K562 (cell line): ENCODE results near the gene WDR81. TPM values are rescaled to one million over a fixed set of nuclear protein-coding genes. Genes with fewer than 3 reads are reported as not detected.
A peak's percentile ranks its signal among the peaks of the same experiment; 100 is the strongest.

Experiments used
- ATF6 ChIP-seq: sonication (generic); formaldehyde crosslinking; IDR thresholded peaks from 2 replicates; pipeline ENCODE4 v1.4.0; 2020; ENCODE audit warnings: mild to moderate bottlenecking, missing genetic modification reagents
- BRCA1 ChIP-seq, 2 experiments: fragments of 450-650 bp in 1 of 2; sonication (generic) in 1 of 2; formaldehyde crosslinking in 1 of 2; IDR thresholded peaks; 2 replicates each; pipeline versions ENCODE4 v1.5.0 to v1.6.1; 2017 to 2020; ENCODE audit warnings: mild to moderate bottlenecking in 1 of 2, missing genetic modification reagents in 1 of 2
- CEBPB ChIP-seq: fragments of 450-650 bp; IDR thresholded peaks from 2 replicates; pipeline ENCODE4 v1.6.1; 2016; ENCODE audit warnings: missing genetic modification characterization, missing compliant biosample characterization
- ELK3 ChIP-seq: fragments of 450-650 bp; formaldehyde crosslinking; IDR thresholded peaks from 2 replicates; pipeline ENCODE4 v1.4.0; 2020; ENCODE audit warnings: mild to moderate bottlenecking
- GTF2F1 ChIP-seq: IDR thresholded peaks from 2 replicates; pipeline ENCODE4 v1.6.1; 2011; ENCODE audit warnings: low read depth, low read length, improper control_type of control experiment
- MLLT1 ChIP-seq, 2 experiments: fragments of 450-650 bp; IDR thresholded peaks; 2 replicates each; pipeline ENCODE4 v1.6.1; 2016
- PCBP2 ChIP-seq: fragments of 200-400 bp; formaldehyde crosslinking; IDR thresholded peaks from 2 replicates; pipeline ENCODE4 v1.6.1; 2018; ENCODE audit warnings: low read length, low read depth, mild to moderate bottlenecking, moderate library complexity; ENCODE audit not compliant: poor library complexity, severe bottlenecking
- POU5F1 ChIP-seq: fragments of 150-350 bp; IDR thresholded peaks from 2 replicates; pipeline ENCODE4 v1.6.1; 2014; ENCODE audit warnings: borderline replicate concordance, low read length, low read depth, mild to moderate bottlenecking; ENCODE audit not compliant: partially characterized antibody
- PYGO2 ChIP-seq: fragments of 450-650 bp; IDR thresholded peaks from 2 replicates; pipeline ENCODE4 v1.6.1; 2016; ENCODE audit warnings: mild to moderate bottlenecking, missing genetic modification characterization, moderate library complexity, missing compliant biosample characterization
- RBM15 ChIP-seq: fragments of 200-400 bp; formaldehyde crosslinking; IDR thresholded peaks from 2 replicates; pipeline ENCODE4 v1.6.1; 2018; ENCODE audit warnings: mild to moderate bottlenecking, low read length, moderate library complexity; ENCODE audit not compliant: insufficient read depth
- SIN3A ChIP-seq, 2 experiments: fragments of 150-350 bp in 1 of 2; IDR thresholded peaks; 2 replicates each; pipeline ENCODE4 v1.6.1; 2011 to 2016; ENCODE audit warnings: borderline replicate concordance in 2 of 2, low read depth in 2 of 2, low read length in 2 of 2, mild to moderate bottlenecking in 2 of 2, moderate library complexity in 2 of 2; ENCODE audit not compliant: control insufficient read depth in 1 of 2
- SMAD1 ChIP-seq: fragments of 150-350 bp; IDR thresholded peaks from 2 replicates; pipeline ENCODE4 v1.6.1; 2014; ENCODE audit warnings: low read length, low read depth; ENCODE audit not compliant: partially characterized antibody
- SOX6 ChIP-seq: fragments of 450-650 bp; IDR thresholded peaks from 2 replicates; pipeline ENCODE4 v1.6.1; 2014; ENCODE audit warnings: mild to moderate bottlenecking
- TAF15 ChIP-seq: fragments of 200-400 bp; formaldehyde crosslinking; IDR thresholded peaks from 2 replicates; pipeline ENCODE4 v1.6.1; 2017; ENCODE audit warnings: mild to moderate bottlenecking, low read depth, low read length, moderate library complexity
- TCF7 ChIP-seq: sonication (generic); IDR thresholded peaks from 2 replicates; pipeline ENCODE4 v1.6.1; 2016; ENCODE audit warnings: antibody characterized with exemption, borderline replicate concordance
- TFAM ChIP-seq: fragments of 250-450 bp; sonication (Bioruptor Pico); conservative IDR thresholded peaks from 2 replicates; pipeline ENCODE4 v1.5.0; 2021; ENCODE audit warnings: mild to moderate bottlenecking, moderate library complexity
- USF1 ChIP-seq: sonication (generic); formaldehyde crosslinking; IDR thresholded peaks from 2 replicates; pipeline ENCODE4 v1.9.0; 2022; ENCODE audit warnings: mild to moderate bottlenecking, missing genetic modification reagents
- YY1 ChIP-seq, 3 experiments: IDR thresholded peaks; 2 replicates each; pipeline ENCODE4 v1.6.1; 2011; ENCODE audit warnings: low read length in 2 of 3, mild to moderate bottlenecking in 2 of 3, moderate library complexity in 2 of 3, borderline replicate concordance in 1 of 3, control low read depth in 1 of 3, low read depth in 1 of 3; ENCODE audit not compliant: insufficient read depth in 3 of 3, insufficient replicate concordance in 2 of 3, control insufficient read depth in 1 of 3, insufficient read length in 1 of 3; ENCODE audit errors: extremely low read depth in 1 of 3
- ZNF239 ChIP-seq: fragments of 250-450 bp; sonication (Bioruptor Pico); IDR thresholded peaks from 2 replicates; pipeline ENCODE4 v1.4.0; 2020; ENCODE audit warnings: mild to moderate bottlenecking
- ZNF766 ChIP-seq: fragments of 200-800 bp; sonication (Bioruptor generic); conservative IDR thresholded peaks from 2 replicates; pipeline ENCODE4 v1.6.1; 2016; ENCODE audit warnings: missing genetic modification characterization, missing compliant biosample characterization
- ZZZ3 ChIP-seq: fragments of 450-650 bp; IDR thresholded peaks from 2 replicates; pipeline ENCODE4 v1.6.1; 2016; ENCODE audit warnings: antibody characterized with exemption, mild to moderate bottlenecking, moderate library complexity
- polyA plus RNA-seq, 8 experiments: library from polyadenylated mRNA; depleted of rRNA in 4 of 8; stranded (reverse) in 5 of 8; unstranded in 3 of 8; fragments of >200 nt; fragmentation: Nextera tagmentation in 2 of 8; fragmentation: Illumina TruSeq in 1 of 8; extraction: Ambion mirVana in 2 of 8; extraction: Trizol in 1 of 8; gene quantifications; 2 replicates each; pipeline versions ENCODE4 v1.2.1 to v1.2.3, GENCODE V29; 2011 to 2014; ENCODE audit warnings: inconsistent platforms in 1 of 8, missing spikeins in 1 of 8
- total RNA-seq, 7 experiments: library from RNA; depleted of rRNA in 6 of 7; stranded (reverse); fragments of >200 nt in 6 of 7; fragmentation: Illumina TruSeq in 2 of 7; extraction: Trizol in 2 of 7; gene quantifications; 2 replicates each; pipeline versions ENCODE4 v1.2.1 to v1.2.3, GENCODE V29; 2011 to 2021; ENCODE audit warnings: low replicate concordance in 1 of 7

WDR81 gene
- total and polyA plus RNA-seq, 9 of the 15 experiments (the other 6 are each of a cell fraction or from before 2014, with no cell fraction given) = 0.01 to 17.1 (median 3.3) TPM

GRCh38 chr17:1684378-1685189, 39.9 kb upstream of the WDR81 start, which contains the start of gene PRPF8 (continued):
- TF ChIP-seq ZNF239 (CRISPR knock-in tag) (no peak), ZZZ3 (no peak), POU5F1 (no peak), TFAM (CRISPR knock-in tag) (no peak), SIN3A (IDR thresholded peaks at IDR 0.05; ENCODE audit: borderline replicate concordance in 2 of 2, control insufficient read depth in 1 of 2, low read depth in 2 of 2, low read length in 2 of 2) (peak in 1 of 2 experiments; percentile 25; a peak in 1 of 4 replicates), CEBPB (tag) (peak; percentile 17; the same call in 1 of the 2 replicates), ZNF766 (CRISPR knock-in tag) (no peak), ATF6 (CRISPR knock-in tag) (no peak), MLLT1 (IDR thresholded peaks at IDR 0.05) (no peak), SOX6 (0 out of 2 replicates have a peak, but pooled peaks have one; percentile 15), SMAD1 (peak; percentile 70), YY1 (IDR thresholded peaks at IDR 0.05; ENCODE audit: borderline replicate concordance in 1 of 3, control insufficient read depth in 1 of 3, extremely low read depth in 1 of 3, insufficient read depth in 3 of 3, insufficient read length in 1 of 3, insufficient replicate concordance in 2 of 3, low read depth in 1 of 3, low read length in 2 of 3) (peak; percentile 76 to 97 (median 94)), ELK3 (no peak), USF1 (CRISPR knock-in tag) (no peak), TAF15 (no peak), TCF7 (no peak; the same call in 1 of the 2 replicates), GTF2F1 (no peak), PYGO2 (tag) (no peak), BRCA1 (IDR thresholded peaks at IDR 0.05) (no peak), BRCA1 (CRISPR knock-in tag; IDR thresholded peaks at IDR 0.05) (no peak), RBM15 (no peak), PCBP2 (no peak)
